GM21515 (cell line): ENCODE results near the gene ADRA2C.

ENCODE experiments used
- ATAC-seq: cut with Tn5 transposase; IDR thresholded peaks from one replicate; pipeline ENCODE4 v1.9.1; 2021; ENCODE audit not compliant: unreplicated experiment

ADRA2C gene

DNA sequence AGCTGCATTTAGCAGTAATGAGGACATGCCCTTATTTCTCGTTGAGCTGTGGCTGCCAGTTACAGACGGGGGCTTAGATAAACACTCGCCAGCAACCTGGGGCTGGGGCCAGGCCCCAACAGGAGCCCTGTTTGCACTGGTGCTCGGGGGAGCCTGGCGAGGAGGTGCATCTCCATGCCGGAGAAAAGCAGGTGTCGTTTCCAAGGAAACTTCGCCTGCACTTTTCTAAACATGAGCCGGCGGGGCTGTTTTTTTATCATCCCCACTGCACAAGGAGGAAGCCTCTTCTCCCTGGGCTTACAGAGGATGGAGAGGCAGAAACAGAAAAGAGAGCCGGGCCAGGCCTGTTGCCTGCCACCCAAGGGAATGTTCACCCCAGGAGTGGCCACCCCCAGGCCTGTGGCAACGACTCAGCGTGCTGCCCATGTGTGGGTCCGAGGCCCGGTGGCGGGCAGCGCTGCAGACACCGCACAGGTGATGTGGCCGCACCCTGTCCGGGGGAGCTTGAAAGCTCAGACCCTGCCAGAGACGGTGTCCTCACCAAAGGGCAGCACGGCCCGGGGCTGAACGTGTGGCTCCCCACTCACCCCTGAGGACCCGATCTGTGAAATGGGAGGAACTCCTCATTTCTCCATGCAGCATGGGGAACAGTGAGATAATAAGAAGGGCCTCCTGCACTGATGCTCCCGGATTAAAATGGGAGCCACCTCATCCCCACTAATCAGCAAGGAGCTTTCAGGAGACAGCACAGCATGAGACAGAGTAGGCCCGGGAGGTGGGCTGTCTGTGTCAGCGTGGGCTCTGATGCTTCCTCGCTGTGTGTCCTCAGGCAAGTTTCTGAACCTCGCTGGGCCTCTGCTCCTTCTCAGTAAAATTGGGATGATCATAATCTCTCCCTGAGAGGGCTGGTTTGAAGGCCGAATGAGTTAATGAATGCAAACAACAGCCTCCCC, 33.8 kb upstream of the ADRA2C start:
- ATAC-seq = no peak

DNA sequence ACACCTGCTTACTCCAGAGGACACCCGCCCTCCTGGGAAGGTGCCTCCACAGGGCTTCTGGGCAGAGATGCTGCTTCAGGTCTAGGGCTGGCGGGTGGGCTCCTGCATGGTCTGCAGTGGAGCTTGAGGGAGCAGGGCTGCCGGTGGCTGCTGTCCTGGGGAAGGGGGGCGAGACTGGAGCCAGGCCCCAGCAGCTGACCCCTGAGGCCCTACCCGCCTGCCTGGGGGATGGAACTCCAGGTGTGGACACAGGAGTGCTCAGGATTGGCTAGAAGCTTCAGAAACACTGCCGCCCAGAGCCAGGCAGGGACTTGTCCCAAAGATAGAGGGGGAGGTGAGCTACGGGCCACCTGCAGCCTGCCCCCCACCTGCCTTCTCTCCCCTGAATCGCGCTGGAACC, 33.0 kb upstream of the ADRA2C start:
- no peak for ATAC-seq

DNA sequence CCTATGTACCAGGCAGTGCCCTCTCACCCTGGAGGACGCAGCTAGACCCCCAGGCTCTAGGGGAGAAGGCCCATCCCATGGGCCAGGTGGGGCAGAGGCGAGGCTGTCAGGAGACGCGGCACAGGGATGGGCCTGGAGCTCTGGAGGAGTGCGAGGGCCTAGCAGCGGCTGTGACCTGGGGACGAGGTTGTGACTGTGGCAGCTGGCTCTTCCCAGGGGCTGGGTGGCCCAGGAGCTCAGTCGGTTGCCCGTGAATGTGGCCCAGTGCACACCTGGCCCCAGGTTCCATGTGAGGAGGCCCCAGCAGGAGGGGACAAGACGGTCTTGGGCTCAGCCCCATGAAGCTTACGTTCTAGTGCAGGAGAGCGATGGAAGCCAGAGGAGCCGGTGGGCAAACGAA, 31.0 kb upstream of the ADRA2C start:
- no peak for ATAC-seq

DNA sequence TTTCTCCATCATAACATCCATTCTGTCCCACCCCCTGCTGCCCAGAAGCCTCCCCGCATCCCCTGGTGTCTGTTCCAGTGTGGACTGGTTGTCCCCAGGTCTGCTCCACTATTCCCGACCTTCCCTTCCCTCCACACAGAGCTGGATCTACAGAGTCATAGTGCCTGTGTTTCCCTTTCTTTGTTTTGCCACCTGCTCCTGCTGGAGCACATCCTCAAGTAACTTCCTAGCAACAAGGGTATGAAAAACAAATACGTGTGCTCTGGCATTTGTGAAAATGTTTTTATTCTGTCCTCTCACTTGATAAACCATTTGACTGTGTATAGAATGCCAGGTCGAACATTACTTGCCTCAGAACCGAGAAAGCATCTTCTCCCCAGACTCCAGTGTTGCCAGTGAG, 29.9 kb upstream of the ADRA2C start:
- no peak for ATAC-seq

DNA sequence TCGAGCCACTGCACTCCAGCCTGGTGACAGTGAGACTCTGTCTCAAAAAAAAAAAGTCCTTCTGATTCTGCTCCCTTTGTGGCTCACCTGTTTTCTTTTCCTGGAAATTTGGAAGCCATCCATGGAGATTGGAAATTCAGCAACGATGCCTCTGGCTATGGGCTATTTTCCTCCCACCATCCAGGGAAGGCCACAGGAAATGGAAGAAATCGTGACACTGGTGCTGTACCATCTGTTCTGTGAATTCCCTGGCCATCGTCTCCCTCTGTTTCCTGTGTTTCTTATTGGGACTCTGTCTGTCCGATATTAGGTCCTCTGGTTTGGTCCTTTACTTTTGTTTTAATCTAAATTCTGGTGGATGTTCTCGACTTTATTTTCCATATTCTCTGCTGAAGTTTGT, 29.4 kb upstream of the ADRA2C start:
- ATAC-seq = no peak

DNA sequence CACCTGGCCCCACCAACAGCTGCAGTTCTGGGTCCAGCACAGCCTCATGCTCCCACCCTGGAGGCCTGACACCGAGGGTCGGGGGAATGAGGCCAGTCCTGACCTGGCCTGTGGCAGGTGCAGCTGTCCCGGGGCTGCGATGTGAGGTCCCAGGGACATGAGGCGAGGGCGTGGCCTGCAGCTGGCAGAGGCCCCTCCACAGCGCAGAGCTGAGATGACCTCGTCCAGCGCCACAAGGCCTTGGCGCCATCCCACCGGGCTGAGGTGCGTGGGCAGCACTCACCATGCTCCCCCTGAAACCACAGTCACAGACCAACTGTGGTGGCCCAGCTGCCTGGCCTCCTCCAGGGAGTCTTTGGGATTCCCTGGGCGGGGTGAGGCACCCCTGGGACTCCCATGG, 26.6 kb upstream of the ADRA2C start:
- no peak for ATAC-seq

DNA sequence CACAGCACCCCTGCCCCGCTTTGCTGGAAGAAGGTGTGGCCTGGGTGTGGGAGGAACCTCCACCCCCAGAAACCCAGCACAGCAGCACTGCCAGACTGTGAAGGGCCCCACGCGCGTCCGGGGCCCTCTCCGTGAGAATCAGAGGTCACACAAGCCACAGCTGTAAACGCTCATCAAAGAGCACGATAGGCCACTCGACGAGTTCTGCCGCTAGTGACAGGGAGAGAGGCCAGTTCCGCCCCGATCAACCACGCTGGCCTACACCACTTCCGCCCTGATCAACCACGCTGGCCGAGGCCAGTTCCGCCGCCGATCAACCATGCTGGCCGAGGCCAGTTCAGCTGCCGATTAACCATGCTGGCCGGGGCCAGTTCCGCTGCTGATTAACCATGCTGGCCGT, 25.9 kb upstream of the ADRA2C start:
- no peak for ATAC-seq

DNA sequence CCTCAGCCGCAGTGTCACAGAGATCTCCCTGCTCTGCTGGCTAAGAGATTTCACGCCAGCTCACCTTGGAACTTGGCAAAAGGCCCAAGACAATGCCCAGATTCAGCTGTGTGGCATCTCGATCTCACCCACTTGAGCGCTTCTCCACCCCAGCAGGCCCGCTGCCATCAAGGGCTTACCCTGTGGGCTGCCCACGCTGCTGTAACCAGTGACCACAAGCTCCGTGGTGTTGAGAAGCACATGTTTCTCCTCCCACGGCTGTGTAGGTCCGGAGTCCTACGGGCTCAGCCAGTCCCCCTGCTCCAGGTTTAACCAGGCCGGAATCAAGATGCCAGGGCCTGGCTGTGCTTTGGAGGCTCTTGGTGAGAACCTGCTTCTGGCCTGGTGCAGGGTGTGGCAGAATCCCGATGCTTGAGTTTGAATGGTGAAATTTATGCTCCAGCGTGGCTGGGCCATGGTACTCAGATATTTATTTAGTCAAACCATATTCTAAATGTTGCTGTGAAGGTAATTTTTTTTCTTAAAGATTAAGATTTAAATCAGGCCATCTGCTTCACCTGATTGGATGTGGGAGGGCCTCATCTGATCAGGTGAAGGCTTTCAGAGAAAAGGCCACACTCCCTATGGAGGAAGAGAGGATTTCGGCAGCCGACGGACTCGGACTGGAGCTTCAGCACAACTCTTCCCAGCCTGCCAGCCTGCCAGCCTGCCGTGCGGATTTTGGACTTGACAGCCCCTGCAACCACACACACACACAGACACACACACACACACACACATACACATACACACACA, 24.8 kb upstream of the ADRA2C start:
- no peak for ATAC-seq

DNA sequence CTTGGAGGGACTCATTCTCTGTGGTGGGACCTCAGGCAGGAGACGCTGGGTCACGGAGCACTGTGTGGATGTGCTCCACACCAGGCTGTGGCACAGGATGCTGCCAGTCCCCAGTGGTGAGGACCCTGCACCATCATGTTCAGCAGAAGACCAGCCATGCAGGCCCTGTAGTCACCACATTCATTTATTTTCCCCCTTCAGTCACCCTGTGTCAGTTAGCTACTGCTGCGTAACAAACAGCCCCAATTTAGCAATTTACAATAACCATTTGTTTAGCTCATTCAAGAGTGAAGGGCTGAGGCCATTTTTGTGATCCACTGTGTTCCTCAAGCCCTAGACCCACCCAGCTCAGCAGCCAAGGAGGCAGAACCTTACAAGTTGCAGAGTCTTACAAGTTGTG, 23.6 kb upstream of the ADRA2C start:
- no peak for ATAC-seq

DNA sequence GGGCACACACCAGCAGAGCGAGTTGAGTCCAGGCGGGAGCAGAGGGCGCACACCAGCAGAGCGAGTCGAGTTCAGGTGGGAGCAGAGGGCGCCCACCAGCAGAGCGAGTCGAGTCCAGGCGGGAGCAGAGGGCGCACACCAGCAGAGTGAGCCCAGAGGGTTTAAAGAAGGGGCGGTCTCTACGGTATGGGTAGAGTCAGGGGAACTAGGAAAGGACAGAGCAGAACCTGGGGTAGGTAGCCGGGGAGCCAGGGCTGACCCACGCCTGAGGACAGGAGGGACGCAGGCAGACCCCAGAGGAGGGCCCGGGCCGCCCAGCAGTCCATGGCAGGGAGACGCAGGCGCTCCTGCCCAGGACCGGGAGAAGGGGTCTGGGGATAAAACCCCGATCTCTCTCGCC, 22.0 kb upstream of the ADRA2C start:
- no peak for ATAC-seq

DNA sequence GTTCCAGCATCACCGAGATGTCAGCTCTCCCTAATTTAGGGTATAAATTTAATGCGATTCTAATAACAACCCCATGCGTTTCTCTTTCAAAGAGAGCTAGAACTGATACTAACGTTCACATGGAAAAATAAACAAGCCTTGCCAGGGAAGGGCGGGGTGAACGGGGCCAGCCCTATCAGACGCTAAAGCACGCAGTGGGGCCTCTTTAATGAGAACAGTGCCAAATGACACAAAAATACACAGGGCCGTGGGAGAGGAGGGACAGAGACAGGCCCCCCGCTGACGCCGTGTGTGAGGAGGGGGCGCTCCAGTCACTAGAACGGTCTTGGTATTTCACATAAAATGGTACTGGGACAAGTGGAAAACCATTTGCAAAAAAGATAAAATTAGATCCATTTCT, 21.3 kb upstream of the ADRA2C start:
- no peak for ATAC-seq

DNA sequence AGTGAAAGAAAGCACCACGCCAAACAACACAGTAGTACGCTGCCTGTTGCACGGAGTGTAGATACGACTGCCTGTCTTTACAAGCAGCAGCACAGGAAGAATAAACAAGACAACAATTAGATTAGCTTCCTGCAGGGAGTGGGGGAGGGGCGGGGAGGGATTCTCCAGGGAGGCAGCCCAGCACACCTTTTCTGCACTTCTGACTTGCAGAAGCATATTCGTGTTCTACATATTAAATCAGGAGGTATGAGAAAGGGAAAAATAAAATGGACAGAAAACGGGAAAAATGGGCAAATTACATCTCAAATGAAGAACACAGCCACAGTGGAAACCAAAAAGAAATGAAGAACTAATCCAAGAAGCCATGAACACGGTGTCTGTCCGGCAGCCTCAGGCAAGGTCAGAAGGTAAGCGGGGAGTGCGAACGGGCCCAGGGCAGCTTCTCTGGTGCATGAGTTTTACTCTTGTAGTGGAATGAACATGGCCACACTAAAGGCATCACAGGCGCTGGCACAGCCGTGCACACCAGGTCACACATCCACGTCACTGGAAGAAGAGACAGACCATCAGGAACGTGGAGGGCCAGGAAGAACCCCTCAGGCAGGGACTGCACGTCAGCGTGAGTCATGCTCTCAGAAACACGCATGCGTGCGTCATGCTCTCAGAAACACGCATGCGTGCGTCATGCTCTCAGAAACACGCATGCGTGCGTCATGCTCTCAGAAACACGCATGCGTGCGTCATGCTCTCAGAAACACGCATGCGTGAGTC, 20.1 kb upstream of the ADRA2C start:
- ATAC-seq = no peak

DNA sequence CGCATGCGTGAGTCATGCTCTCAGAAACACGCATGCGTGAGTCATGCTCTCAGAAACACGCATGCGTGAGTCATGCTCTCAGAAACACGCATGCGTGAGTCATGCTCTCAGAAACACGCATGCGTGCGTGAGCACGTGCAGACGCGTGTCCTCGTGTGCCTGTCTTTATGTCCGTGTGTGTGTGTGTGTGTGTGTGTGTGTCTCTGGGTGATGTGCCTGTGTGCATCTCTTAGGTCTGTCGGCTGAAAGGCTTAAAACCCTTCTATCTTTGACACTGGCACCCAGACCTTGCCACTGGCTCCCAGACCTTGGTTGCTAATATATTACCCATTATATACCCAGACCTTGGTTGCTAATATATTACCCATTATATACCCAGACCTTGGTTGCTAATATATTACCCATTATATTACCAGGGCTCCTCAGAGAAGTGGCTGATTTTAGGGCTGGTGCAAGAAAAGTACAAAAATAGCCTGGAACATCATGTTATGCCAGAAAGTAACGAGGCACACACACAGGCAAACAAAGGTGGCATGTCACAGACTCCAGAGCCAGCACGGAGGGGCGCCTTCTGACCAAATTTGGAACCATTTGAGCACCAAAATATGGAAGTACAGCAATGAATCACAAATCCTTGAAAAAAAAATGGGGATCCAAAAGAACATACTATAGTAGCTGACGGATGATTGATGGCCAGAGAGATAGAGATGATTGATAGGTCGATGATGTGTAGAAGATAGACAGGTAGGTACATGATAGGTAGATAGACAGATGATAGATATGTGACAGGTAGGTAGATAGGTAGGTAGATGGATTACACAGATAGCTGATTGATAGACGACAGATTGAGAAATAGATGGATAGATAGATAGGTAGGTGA, 19.2 kb upstream of the ADRA2C start:
- ATAC-seq = no peak

DNA sequence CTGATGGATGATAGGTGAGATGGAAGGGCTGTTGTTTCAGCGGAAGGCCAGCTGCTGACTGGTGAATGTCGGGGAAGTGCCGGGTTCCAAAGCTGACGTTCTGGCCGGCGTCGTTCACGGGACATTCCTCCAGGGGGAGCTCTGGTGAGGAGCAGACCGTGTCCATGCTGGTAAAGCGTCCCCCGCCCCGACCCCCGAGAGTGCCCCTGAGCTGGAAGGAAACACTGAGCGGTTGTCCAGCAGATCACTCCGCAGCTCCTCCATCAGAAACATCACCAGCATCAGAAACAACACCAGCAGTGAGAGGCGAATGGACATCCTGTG, 18.6 kb upstream of the ADRA2C start:
- no peak for ATAC-seq

DNA sequence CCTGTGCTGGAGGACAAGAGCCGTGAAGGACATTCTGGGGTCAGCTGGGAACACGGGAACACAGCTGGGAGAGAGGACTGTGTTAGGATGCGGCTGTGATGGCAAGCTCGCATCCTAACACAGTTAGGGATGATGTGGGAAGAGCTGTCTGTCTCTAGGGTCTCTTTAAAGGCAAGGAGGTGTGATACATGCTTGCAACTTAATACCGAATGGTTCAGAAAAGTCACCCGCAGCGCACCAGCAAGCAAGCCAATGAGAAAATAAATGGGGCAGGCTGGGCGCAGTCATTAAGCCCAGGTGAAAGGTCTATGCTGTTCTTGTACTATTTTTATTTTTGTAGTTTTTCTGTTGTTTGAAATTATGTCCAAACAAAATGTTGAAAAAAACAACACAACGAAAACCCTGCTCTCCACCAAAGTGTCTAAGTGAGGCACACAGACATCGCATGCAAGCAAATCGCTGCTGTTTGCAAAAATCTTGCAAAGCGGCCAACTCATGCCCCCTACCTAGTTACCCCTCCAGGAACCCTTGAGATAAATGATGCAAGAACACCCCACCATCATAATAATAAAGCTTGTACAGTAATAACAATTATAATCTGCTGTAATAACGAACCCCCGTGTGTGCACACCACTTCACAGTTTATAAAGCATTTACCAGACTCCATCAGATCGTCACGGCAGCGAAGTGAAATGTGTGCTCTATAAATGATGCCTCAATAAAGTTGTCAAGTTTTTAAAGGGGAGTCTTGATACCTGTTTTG, 17.9 kb upstream of the ADRA2C start:
- ATAC-seq = no peak

DNA sequence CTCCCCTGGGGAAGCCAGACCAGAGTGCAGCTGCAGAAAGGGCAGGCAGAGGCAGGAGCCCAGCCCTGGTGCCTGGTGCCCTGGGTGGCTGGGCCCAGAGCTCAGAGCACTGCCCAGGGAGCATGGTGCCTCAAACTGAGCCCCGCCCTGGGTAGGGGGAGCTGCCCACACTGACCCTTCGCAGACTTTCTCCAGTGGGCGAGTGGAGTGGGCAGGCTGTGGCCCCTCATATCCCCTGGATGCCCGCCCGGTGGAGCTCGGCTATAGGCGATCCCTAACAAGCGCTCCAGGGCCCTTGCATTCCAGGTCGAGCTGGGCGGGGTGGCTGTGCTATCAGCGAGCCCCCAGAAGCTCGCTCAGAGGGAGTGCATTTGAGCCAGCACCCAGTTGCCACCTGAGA, 17.1 kb upstream of the ADRA2C start:
- no peak for ATAC-seq

DNA sequence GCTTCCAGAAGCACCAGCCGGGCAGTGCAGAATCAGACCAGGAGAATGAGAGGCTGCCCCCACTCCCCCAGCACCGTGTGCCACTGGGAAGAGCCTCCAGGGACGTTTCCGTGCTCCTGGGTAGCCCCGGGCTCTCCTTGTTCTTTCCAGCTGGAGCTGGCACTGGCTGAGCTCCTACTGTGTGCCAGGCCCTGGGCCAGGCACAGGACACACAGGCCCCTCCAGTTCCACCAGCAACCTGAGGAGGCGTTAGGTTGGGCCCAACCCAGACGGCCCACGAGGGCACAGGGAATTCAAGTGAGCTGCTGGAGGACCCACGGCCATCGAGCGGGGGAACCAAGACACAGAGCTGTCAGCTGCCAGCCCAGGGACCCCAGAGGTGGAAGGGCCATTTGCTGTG, 15.9 kb upstream of the ADRA2C start:
- ATAC-seq = no peak

DNA sequence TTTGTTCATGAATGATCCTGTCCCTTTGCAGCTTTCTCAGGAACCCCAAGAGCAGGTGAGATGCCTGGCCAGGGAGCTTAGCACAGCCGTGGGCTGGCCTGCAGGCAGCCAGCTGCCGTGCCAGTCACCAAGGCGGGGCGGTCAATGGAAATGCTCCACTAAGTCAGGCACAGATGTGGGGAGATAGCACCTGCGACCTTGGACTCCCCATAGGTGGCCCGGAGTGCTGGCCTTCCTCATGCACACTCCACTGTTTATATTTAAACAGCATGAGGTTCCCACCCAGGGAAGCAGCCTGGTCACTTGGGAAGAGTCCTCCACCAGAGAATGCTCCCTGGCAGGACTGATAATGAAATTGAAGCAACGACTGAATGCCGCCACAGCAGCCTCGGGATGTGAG, 14.2 kb upstream of the ADRA2C start:
- no peak for ATAC-seq

DNA sequence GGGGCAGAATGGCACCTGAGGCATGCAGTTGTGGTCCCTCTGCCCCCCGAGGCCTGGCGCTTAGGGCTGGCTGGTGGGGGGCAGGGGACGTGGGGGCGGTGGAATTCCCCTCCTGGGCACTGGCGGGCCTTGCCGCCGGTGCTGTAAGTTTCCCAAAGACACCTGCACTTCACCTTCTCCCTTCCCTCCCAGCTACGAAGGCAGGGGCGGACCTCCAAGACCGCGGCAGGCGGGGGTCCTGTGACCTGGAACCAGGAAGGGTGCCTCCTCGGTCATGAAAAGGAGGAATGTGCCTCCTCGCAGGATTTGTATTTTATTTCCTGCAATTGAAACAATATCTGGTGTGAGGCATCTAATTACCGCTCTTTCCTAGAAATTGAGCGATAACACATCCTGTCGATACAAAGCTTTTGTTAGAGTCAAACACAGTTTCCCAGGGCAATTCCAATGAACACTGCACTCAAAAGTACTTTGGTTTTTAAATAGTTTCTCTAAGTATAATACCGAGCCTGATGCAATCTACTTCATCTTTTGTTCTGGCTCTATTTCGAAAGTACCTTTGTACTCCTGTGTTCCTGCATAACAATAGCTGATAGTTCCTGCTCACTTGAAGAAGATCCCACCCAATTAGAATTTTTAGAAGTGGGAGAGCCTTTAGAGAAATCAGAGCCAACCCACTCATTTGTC, 12.3 kb upstream of the ADRA2C start:
- no peak for ATAC-seq
